HepG2 (cell line): Measurements from ENCODE around the gene SHC1. TPM values are rescaled to one million over a fixed set of nuclear protein-coding genes. Genes with fewer than 3 reads are reported as not detected.

Experiments used
- ADNP ChIP-seq: sonication (generic); formaldehyde crosslinking; IDR thresholded peaks from 2 replicates; pipeline ENCODE4 v1.4.0; 2020; ENCODE audit warnings: missing genetic modification reagents
- ARNT ChIP-seq: fragments of 450-650 bp; IDR thresholded peaks from 2 replicates; pipeline ENCODE4 v1.6.1; 2017
- ATF4 ChIP-seq, 2 experiments: fragments of 450-650 bp in 1 of 2; sonication (generic) in 1 of 2; formaldehyde crosslinking; IDR thresholded peaks; 2 replicates each; pipeline versions ENCODE4 v1.5.0 to v1.8.0; 2020 to 2022; ENCODE audit warnings: mild to moderate bottlenecking in 1 of 2, missing genetic modification reagents in 1 of 2
- EEA1 ChIP-seq: sonication (generic); formaldehyde crosslinking; IDR thresholded peaks from 2 replicates; pipeline ENCODE4 v1.5.1; 2020; ENCODE audit warnings: mild to moderate bottlenecking, missing genetic modification reagents, borderline replicate concordance
- ELF1 ChIP-seq: sonication (generic); formaldehyde crosslinking; IDR thresholded peaks from 2 replicates; pipeline ENCODE4 v1.4.0; 2020; ENCODE audit warnings: missing genetic modification reagents
- ETV6 ChIP-seq: sonication (generic); formaldehyde crosslinking; conservative IDR thresholded peaks from 2 replicates; pipeline ENCODE4 v1.4.0; 2020; ENCODE audit warnings: missing genetic modification reagents
- FOXK1 ChIP-seq: sonication (generic); formaldehyde crosslinking; IDR thresholded peaks from 2 replicates; pipeline ENCODE4 v1.4.0; 2020; ENCODE audit warnings: low read depth, missing genetic modification reagents, borderline replicate concordance
- HHEX ChIP-seq: IDR thresholded peaks from 2 replicates; pipeline ENCODE4 v1.6.1; 2016; ENCODE audit warnings: control low read depth
- KLF12 ChIP-seq: sonication (generic); formaldehyde crosslinking; IDR thresholded peaks from 2 replicates; pipeline ENCODE4 v1.4.0; 2020; ENCODE audit warnings: missing genetic modification reagents, borderline replicate concordance
- KLF16 ChIP-seq, 2 experiments: sonication (generic) in 1 of 2; formaldehyde crosslinking in 1 of 2; IDR thresholded peaks; 2 replicates each; pipeline versions ENCODE4 v1.6.1 to v1.8.0; 2016 to 2023; ENCODE audit warnings: missing genetic modification reagents in 2 of 2, missing compliant biosample characterization in 1 of 2
- NAIF1 ChIP-seq: sonication (generic); formaldehyde crosslinking; IDR thresholded peaks from 2 replicates; pipeline ENCODE4 v1.5.0; 2020; ENCODE audit warnings: mild to moderate bottlenecking, missing genetic modification reagents, borderline replicate concordance
- NKX3-1 ChIP-seq: sonication (generic); formaldehyde crosslinking; IDR thresholded peaks from 2 replicates; pipeline ENCODE4 v1.5.0; 2020; ENCODE audit warnings: missing genetic modification reagents
- RNF2 ChIP-seq: fragments of 450-650 bp; conservative IDR thresholded peaks from 2 replicates; pipeline ENCODE4 v1.6.1; 2016; ENCODE audit warnings: low read depth
- SIN3A ChIP-seq: IDR thresholded peaks from 2 replicates; pipeline ENCODE4 v1.6.1; 2011; ENCODE audit warnings: low read depth, mild to moderate bottlenecking, control low read depth, low read length, borderline replicate concordance
- SRSF4 ChIP-seq: fragments of 200-400 bp; formaldehyde crosslinking; IDR thresholded peaks from one replicate; pipeline ENCODE4 v1.6.1; 2018; ENCODE audit warnings: mild to moderate bottlenecking, low read depth, low read length, moderate library complexity; ENCODE audit not compliant: poor library complexity, severe bottlenecking
- ZBTB37 ChIP-seq: sonication (generic); formaldehyde crosslinking; IDR thresholded peaks from 2 replicates; pipeline ENCODE4 v1.4.0; 2020; ENCODE audit warnings: mild to moderate bottlenecking, missing genetic modification reagents
- ZFP1 ChIP-seq: IDR thresholded peaks from 2 replicates; pipeline ENCODE4 v1.6.1; 2016
- ZFP82 ChIP-seq: sonication (generic); formaldehyde crosslinking; IDR thresholded peaks from 2 replicates; pipeline ENCODE4 v1.5.1; 2020; ENCODE audit warnings: mild to moderate bottlenecking, missing genetic modification reagents, borderline replicate concordance
- ZNF143 ChIP-seq: sonication (generic); formaldehyde crosslinking; IDR thresholded peaks from 2 replicates; pipeline ENCODE4 v1.4.0; 2020; ENCODE audit warnings: missing genetic modification reagents
- ZNF160 ChIP-seq: sonication (generic); formaldehyde crosslinking; IDR thresholded peaks from 2 replicates; pipeline ENCODE4 v1.8.0; 2022; ENCODE audit warnings: mild to moderate bottlenecking, inconsistent platforms, missing genetic modification reagents
- ZNF251 ChIP-seq: sonication (generic); formaldehyde crosslinking; IDR thresholded peaks from 2 replicates; pipeline ENCODE4 v1.9.0; 2021; ENCODE audit warnings: mild to moderate bottlenecking, missing genetic modification reagents
- ZNF280D ChIP-seq: sonication (generic); formaldehyde crosslinking; IDR thresholded peaks from 2 replicates; pipeline ENCODE4 v1.5.1; 2020; ENCODE audit warnings: mild to moderate bottlenecking, missing genetic modification reagents
- ZNF331 ChIP-seq: sonication (generic); formaldehyde crosslinking; IDR thresholded peaks from 2 replicates; pipeline ENCODE4 v1.4.0; 2020; ENCODE audit warnings: missing genetic modification reagents
- ZNF430 ChIP-seq: sonication (generic); formaldehyde crosslinking; IDR thresholded peaks from 2 replicates; pipeline ENCODE4 v1.9.0; 2021; ENCODE audit warnings: mild to moderate bottlenecking, missing genetic modification reagents
- ZNF550 ChIP-seq: sonication (generic); formaldehyde crosslinking; IDR thresholded peaks from 2 replicates; pipeline ENCODE4 v1.4.0; 2020; ENCODE audit warnings: mild to moderate bottlenecking, missing genetic modification reagents, borderline replicate concordance
- ZNF557 ChIP-seq: sonication (generic); formaldehyde crosslinking; IDR thresholded peaks from 2 replicates; pipeline ENCODE4 v1.4.0; 2020; ENCODE audit warnings: missing genetic modification reagents
- ZNF572 ChIP-seq: sonication (generic); formaldehyde crosslinking; IDR thresholded peaks from 2 replicates; pipeline ENCODE4 v1.5.1; 2020; ENCODE audit warnings: mild to moderate bottlenecking, missing genetic modification reagents
- ZNF747 ChIP-seq: sonication (generic); formaldehyde crosslinking; IDR thresholded peaks from 2 replicates; pipeline ENCODE4 v1.8.1; 2023; ENCODE audit warnings: missing genetic modification reagents, mild to moderate bottlenecking, borderline replicate concordance
- ZNF790 ChIP-seq: sonication (generic); formaldehyde crosslinking; IDR thresholded peaks from 2 replicates; pipeline ENCODE4 v1.8.0; 2022; ENCODE audit warnings: missing genetic modification reagents, mild to moderate bottlenecking, borderline replicate concordance
- polyA plus RNA-seq, 8 experiments: library from polyadenylated mRNA; depleted of rRNA in 3 of 8; stranded (reverse) in 7 of 8; unstranded in 1 of 8; fragments of >200 nt; fragmentation: Illumina TruSeq in 4 of 8; extraction: Trizol in 4 of 8; gene quantifications; 2 replicates each; pipeline versions ENCODE4 v1.2.1 to v1.2.3, GENCODE V29; 2011 to 2016; ENCODE audit warnings: low read depth in 4 of 8, missing spikeins in 1 of 8, mixed read lengths in 1 of 8; ENCODE audit not compliant: insufficient read depth in 1 of 8
- total RNA-seq, 5 experiments: library from RNA; depleted of rRNA; stranded (reverse); fragments of >200 nt; fragmentation: Illumina TruSeq; extraction: Trizol; gene quantifications; 2 replicates each; pipeline ENCODE4 v1.2.3, GENCODE V29; 2016; ENCODE audit warnings: low read depth in 1 of 5

Gene SHC1
- total and polyA plus RNA-seq, 2 of the 13 experiments (the other 11 are each of a cell fraction or from before 2014, with no cell fraction given), result 52.0 to 137 TPM

- TF ChIP-seq ZNF747 (CRISPR knock-in tag), result no peak; the same call in 1 of the 2 replicates
- peak; percentile 58 for TF ChIP-seq ELF1 (CRISPR knock-in tag)
- no peak for TF ChIP-seq ZNF430
- TF ChIP-seq ATF4 (CRISPR knock-in tag; IDR thresholded peaks at IDR 0.05), result no peak
- TF ChIP-seq ARNT, result no peak
- no peak for TF ChIP-seq EEA1
- TF ChIP-seq KLF12 (CRISPR knock-in tag), result no peak
- no peak for TF ChIP-seq FOXK1
- no peak for TF ChIP-seq ZFP1 (CRISPR knock-in tag)
- no peak for TF ChIP-seq ZNF557 (CRISPR knock-in tag)
- TF ChIP-seq ZNF331 (CRISPR knock-in tag), result peak; percentile 35; the same call in 1 of the 2 replicates
- no peak for TF ChIP-seq ZNF143 (CRISPR knock-in tag)
- no peak for TF ChIP-seq ADNP
- no peak for TF ChIP-seq NKX3-1 (CRISPR knock-in tag)
- TF ChIP-seq ZNF160 (CRISPR knock-in tag), result no peak
- no peak for TF ChIP-seq ZNF790 (CRISPR knock-in tag)
- TF ChIP-seq RNF2, result no peak
- peak; percentile 57; the same call in 1 of the 2 replicates for TF ChIP-seq SIN3A
- TF ChIP-seq KLF16 (CRISPR knock-in tag; IDR thresholded peaks at IDR 0.05), result no peak
- no peak for TF ChIP-seq ZNF550 (CRISPR knock-in tag)
- no peak for TF ChIP-seq ZBTB37
- TF ChIP-seq ZNF572 (CRISPR knock-in tag), result no peak
- TF ChIP-seq HHEX, result no peak
- TF ChIP-seq ETV6 (CRISPR knock-in tag), result no peak
- TF ChIP-seq SRSF4, result no peak
- no peak for TF ChIP-seq NAIF1 (CRISPR knock-in tag)
- TF ChIP-seq ZNF280D (CRISPR knock-in tag), result no peak
- TF ChIP-seq ZFP82 (CRISPR knock-in tag), result no peak
- TF ChIP-seq ZNF251 (CRISPR knock-in tag), result no peak
These were observed 33.3 kb upstream of the SHC1 start (continued) for GRCh38 chr1:155003766-155004351.
